Stimulated activated CD8-positive, alpha-beta memory T cell treated with anti-CD3 and anti-CD28 coated beads, Interleukin-12 subunit alpha, Interleukin-12 subunit beta, amount 100 ng/mL, for 24 hours (primary cell): Measurements from ENCODE around the gene USP48.
"Not testable (repeated sequence)": the region's sequence is repeated elsewhere in the genome, so short reads cannot be mapped to it uniquely, and the experiment has no call there.

Experiments
- DNase-seq: peaks from one replicate; pipeline ENCODE4 v3.0.0-alpha.2; 2020; ENCODE audit errors: extremely low read depth

Gene USP48

DNA sequence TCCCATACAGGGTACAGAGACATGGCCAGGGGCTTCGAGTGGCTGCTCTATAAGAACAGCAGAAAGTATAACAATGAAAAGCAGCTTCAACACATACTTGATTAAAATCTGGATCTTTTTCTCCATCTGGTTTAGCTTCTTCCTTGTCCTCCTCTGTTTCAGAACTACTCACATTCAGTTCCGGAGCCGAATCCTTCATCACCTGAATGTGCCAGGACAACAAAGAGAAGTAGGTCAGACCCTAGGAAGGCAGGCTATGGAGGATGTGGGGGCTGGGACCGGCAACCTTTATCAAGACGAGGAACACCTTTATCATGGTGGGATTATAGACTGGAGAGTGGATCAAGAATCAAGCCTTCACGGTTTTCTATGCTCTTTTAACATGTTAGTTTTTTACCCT is 81.5 kb downstream of the USP48 start:
- no peak for DNase-seq

DNA sequence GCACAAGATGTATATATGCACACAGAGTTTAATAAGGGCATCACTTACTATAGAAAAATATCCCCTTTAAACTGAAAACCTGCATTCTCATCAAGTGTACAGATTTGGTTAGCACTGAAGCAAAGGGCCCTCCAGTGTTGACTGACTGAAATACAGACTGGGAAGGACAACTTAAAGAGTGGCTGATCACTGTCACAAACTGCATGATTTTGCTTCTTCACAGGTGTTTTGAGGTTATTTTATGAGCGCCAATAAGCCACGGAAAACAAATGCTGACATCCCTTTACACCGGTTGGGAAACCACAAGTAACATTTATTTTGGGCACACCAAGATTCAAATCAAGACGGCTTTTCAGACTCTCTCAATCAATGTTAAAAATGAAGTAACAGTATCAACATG is 82.9 kb downstream of the USP48 start:
- no peak for DNase-seq

DNA sequence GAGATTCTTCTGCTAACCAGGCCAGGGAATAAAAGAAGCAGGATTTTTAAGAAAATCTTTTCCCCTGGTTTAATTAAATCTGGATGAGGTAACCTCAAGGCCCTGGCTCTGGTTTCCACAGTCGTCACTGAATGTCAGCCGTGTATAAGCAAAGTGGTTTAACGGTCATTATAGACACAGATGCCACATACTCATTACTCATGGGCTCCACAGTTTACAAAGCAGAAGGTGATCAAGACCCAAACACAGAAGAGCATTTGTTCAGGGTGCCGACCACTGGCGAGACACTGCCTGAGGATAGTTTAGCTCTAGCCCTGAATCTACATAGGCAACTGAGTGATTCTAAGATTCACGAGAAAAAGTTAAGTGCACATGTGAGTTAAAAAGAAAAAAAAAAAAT is 86.0 kb downstream of the USP48 start:
- DNase-seq, result no peak

DNA sequence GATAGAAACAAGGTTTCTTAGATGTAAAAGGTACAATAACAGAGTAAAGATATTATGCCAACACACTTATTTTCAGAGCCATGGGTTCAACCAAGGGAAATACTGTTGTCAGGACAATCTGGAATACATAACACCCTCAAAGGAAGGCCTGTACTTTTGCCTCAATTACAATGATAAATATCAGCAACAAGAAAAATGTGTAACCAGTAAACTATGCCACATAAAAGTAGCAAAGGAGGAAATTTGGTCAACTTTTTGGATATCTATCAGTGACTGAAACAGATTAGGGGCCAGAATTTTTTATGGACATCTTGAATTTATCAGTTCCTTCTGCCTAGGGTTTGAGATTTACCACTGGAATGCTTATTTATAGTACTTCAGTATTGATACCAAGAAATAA is 89.2 kb downstream of the USP48 start:
- DNase-seq, result no peak

DNA sequence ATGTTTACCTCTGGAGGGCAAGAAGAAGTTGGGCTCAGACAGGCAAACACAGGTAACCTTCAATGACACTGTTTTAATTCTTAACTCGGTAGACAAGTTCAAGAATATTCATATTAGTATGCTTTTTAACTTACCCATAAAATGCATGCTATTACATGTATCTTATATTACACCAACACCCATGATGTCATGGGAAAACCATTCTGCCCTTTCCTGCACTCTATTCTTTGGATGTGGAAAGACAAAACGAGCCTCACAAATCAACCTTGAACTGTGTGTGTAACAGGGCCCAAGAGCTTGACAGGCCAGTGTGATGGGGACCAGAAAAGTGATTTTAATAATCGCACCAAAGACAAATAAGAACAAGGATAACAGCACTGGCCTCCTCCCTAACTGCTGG is 91.2 kb downstream of the USP48 start:
- no peak for DNase-seq

DNA sequence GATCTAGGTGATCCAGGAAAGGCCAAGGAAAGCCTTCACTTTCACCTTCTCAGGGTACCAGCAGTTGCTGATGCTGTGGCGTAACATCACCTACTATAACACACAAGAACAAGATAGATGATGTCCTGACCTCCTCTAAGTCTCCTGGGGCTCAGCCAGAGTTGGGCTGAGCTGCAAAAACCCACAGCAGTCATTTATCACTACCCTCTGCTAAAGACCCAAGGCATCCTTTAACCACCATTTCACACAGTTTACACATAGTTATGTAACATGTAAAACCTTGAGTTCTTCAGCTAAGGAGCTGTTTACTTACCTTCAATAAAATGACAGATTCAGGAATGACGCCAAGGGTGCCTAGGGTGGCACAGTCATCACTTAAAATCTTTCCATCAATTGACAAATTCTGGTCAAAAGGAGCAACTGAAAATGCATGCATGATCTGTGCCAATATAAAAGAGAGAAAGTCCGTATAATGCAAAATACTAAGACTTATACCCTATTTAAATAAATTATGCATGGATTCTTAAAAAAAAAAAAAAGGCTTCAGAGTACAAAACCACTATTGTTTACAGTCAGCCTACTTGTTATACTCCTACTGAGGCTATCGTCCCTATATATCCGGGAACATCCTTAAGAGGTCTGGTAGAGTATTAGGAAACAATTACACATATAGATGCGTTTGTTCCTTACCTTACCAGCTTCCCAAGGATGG is 93.1 kb downstream of the USP48 start:
- no peak for DNase-seq

DNA sequence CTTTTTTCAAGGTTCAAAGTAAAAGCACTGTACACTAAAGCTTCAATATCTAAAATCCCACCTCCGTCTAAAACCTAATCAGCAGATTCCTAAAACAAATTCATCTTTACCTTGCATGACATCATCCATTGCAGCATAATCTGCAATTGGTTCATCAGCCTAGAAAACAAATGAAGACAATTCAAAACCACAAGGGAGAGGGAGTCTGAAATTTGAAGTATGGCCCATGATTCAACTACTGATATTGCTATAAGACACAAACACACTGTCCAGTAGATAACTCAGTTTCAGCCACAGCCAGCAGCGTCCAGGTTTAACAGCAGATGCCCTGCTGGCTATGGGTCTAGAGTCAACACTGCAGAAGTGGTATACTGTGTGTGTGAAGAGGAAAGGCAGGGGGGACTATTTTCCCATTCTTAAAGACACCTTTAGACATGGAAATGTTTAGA is 95.8 kb downstream of the USP48 start:
- no peak for DNase-seq

DNA sequence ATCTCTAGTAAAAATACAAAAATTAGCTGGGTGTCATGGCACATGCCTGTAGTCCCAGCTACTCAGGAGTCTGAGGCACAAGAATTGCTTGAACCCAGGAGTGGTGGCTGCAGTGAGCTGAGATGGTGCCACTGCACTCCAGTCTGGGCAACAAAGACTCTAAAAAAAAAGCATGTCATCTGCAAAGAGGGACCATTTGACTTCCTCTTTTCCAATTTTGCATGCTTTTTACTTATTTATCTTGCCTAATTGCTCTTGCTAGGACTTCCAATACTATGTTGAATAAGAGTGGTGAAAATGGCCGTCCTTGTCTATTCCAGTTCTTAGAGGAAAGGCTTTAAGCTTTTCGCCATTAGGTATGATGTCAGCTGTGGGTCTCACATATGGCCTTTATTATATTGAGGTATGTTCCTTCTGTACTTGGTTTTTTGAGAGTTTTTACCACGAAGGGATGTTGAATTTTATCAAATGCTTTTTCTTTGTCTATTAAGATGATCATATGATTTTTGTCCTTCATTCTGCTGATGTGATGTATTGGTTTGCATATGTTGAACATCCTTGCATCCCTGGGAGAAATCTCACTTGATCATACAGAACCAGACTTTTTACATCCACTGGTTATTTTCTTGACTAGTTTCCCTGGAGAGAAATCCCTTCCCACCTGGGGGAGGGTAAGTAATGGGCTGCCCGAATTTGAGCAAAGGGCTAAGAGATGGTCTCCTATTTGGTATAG is 96.8 kb downstream of the USP48 start:
- no peak for DNase-seq

DNA sequence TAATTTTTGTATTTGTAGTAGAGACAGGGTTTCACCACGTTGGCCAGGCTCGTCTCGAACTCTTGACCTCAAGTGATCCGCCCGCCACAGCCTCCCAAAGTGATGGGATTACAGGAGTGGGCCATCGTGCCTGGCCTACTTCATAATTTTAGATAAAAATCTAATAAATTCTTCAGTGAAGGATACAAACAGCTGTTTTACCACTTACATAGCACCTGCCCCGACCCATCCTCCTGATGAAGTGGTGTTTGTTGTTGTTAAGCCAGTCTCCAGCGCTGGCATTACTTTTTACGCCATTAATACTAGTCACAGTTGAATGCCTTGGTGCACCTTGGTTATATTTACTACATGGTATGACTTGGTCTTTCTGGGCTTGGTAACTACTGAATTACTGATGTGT is 101.5 kb downstream of the USP48 start:
- no peak for DNase-seq

DNA sequence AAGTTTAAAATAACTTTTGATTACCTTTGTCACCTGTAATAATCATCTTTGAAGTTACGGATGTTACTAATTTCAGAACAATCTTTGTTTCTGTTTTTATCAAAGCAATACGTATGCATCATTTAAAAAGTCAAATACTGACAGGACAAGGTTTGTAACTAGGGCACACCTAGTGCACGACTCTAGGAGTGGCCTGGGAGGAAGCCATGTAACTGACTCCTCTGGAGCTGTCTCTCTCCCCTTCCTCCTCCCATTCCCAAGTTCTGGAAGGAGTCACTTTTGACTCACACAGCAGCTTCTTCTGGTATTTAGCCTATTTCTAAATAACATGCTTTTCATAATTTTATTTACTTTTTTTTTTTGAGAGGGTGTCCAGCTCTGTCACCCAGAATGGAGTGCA is 102.0 kb downstream of the USP48 start:
- DNase-seq, result no peak

DNA sequence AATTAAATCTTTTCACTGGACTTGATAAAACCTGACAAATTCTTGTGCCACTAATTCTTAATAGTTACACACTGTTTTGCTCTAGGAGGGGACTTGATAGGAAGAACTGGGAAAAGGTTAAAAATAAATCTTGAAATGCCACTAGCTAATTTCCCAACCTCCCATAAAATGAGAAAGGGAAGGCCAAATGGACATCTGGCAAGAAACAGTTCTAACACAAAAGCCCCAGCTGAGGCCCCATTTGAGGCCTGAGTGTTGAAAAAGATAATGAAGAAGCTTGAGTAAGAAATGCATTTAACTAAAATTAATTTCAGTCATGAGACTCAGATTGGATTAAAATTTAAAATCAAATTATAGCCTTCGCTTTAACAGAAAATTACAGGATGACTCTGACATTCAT is 102.6 kb downstream of the USP48 start:
- no peak for DNase-seq

DNA sequence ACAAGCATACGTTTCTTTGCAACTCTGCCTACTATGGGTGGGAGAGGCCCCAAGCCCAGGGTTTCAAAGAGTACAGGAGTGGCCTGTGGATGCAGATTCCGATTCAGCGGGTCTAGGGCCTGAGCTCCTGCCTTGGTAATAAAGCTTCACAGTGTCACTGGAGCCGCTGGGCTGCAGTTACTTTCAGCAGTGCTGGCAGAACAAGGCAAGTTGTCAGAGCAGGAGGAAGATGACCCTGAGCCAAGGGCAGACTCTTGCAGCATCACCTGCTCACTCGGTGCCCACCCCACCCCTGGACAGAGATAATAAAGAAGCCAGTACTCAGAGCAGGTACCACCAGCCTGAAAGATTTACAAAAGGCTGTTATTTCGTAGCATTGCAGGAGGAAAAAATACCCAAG is 105.8 kb downstream of the USP48 start:
- DNase-seq, result no peak

DNA sequence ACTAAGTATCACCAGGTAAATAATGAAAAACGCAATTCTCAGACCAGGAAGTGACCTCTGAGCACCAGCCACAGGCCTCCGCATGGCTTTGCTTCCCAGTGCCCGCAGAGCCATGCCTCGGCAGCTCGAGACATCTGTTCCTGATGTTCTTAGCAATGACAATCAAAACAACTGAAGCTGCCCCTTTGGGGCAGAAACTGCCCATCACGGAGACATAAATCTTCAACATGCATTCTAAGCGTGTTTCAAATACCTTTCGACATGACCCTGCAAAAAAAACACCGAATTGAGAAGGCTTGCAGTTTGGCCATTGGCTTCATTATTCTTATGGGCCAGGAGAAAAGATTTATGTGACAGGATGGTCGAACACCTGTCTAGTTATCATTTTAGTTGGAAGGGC is 108.0 kb downstream of the USP48 start:
- no peak for DNase-seq

DNA sequence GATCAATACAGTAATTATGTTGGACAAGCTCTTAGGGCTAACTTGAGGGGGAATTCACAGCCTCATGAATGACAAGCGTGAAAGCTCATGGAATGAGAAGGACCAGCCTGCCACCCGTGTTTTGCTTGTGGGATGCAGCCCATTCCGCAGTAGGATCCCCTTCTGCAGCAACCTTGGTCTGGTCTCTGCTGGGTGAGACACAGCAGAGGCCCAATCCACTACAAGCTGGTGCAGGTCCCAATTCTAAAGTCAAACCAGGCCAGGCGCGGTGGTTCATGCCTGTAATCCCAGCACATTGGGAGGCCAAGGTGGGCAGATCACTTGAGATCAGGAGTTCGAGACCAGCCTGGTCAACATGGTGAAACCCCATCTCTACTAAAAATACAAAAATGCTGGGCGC is 109.1 kb downstream of the USP48 start:
- not testable (repeated sequence) for DNase-seq

DNA sequence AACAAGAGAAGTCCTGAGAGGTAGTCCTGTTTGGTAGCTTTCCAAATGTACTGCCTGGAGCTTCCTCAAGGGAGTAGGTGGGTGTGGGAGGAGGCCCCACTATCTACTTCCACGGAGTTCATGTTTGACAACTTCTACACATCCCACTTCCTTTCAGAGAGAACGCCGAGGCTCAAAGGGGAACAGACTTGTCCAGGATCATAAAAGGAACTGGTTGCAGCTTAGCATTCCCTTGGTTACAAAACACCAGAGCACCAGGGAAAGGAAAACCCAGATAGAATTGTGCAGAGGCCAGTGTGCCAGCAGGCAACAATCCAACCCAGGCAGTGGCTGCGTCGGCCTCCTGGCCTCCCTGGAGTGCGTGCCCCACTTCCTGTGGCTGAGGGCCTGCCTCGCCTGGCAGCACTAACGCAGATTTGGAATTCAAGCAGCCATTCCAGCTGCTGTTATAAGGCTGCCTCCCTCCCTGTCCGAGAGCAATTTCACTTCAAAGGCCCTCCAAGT is 109.6 kb downstream of the USP48 start:
- no peak for DNase-seq

DNA sequence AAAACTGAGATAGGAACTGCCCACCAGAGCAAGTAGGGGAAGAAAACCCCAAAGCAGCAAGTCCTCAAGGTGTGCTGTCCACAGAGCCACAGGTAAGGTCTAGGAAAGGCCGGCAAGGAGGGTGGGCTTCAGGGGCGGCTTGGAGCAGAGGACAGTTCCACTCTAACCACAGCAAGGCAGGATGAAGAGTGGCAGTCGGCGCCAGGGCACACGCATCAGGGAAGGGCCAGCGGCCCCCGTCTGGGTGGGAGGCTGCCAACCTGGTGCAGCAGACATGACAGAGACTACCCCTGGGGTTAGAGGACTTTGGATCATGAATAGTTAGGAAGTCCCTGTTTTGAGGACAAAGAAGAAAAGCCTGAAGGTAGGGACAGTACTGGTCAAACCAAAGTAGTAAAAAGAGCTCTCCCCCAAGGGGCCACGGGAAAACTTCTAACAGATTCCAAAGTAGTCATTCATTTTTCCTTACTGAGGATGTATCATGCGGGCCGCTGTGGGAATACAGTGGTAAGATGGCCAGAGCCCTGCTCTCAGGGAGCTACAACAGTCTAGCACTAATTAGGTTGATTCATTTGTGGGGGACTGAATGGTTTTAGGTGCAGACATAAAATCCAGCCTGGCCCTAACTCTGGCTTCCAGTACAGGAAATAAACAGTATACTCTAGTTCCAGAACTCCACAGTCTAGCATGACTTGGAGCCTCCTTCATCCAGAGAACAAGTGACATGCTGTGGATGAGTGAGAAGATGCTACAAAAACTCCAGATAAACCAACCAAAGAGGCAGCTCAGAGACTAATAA is 110.3 kb downstream of the USP48 start:
- no peak for DNase-seq

DNA sequence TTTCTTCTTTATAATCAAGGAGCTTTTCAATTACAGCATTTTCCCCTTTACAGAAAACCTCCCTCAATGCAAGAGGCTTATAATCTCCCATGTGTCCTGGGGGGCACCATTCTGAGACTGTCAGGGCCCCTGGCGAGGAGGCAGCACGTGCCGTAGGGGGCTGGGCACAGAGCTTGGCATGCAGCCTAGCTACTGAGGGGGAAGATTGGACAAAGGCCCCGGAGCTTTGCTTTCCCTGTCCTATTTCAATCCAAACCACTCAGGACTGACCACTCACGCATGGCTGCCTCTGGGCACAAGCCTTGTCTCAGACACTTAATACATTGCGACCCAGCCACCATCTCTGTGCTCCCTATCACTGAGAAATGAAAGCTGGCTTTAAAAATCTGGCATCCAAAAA is 111.0 kb downstream of the USP48 start:
- no peak for DNase-seq

DNA sequence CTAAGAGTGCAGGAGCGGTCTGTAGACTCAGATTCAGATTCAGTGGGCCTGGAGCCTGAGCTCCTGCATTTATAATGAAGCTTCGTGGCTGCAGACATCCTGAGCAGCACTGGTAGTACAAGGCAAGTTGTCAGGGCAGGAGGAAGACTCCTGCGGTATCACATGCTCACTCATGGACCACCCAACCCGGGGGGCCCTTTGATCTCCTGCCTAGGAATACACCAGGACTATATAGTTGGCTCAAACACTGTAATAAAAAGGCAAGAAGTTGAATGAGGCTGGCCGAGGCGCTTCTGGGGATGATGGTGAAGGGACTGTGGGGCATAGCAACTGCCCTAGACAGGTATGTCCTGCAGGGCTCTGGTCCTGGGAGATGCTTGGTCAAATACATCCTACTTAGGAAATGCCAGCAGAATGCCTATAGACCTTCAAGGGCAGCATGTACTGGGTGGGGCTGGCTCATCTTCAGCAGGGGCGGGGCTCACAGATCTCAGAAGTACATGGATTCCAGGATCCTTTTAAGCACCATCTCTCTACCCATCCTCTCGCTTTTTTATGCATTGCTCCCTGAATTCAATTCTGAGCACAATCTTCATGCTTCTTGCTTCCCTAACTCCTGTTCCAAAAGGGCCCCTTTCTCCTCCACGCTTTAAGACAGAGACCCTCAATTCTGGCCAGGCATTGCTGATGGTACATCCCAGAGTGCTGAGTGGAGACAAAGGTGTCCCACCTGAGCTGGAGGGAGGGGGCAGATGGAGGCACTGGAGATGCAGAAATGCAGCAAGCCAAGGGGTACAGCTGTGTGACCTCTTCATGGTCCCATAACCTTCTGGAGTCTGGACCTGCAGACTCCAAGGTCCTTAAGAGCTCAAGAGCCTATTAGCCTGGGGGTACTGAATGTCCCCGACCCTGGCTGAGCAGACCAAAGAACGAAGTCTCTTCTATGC is 111.7 kb downstream of the USP48 start:
- DNase-seq, result no peak

DNA sequence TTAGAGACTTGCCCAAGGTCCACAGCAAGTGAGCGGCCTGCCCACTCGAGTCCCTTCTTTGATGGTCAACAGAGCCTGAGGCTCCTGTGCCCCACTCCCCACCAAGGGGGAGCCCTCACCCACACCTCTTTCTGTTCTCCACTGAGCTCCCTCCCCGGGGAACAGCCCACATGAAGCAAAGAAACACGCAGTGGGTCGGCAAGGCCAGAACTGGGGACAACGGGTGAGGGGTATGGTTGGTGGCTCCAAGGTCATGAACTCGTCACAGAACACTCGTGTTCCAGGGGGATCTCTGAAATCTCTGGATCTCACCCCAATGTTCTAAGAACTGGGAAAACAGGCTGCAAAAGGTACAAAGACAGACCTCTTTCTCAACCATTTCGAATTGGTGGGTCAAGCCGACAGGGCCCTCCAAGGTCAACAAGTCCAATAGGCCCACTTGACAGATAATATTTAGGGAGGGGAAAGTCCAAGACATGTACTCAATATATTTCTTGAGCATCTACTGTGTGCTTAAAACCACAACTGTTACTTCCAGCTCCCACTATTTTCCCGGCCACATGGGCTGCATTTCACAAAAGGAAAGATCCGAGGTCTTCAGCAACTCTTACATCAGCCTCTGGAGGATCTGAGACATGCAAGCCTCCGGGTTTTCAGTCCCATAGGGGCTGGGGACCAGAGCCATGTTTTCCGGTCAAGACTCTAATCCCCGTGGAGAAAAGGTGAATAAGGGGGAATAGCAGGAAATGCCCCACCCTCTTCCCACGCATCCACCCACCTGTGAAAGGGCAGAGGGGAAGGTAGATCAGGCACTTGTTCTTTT is 112.7 kb downstream of the USP48 start:
- DNase-seq, result no peak

DNA sequence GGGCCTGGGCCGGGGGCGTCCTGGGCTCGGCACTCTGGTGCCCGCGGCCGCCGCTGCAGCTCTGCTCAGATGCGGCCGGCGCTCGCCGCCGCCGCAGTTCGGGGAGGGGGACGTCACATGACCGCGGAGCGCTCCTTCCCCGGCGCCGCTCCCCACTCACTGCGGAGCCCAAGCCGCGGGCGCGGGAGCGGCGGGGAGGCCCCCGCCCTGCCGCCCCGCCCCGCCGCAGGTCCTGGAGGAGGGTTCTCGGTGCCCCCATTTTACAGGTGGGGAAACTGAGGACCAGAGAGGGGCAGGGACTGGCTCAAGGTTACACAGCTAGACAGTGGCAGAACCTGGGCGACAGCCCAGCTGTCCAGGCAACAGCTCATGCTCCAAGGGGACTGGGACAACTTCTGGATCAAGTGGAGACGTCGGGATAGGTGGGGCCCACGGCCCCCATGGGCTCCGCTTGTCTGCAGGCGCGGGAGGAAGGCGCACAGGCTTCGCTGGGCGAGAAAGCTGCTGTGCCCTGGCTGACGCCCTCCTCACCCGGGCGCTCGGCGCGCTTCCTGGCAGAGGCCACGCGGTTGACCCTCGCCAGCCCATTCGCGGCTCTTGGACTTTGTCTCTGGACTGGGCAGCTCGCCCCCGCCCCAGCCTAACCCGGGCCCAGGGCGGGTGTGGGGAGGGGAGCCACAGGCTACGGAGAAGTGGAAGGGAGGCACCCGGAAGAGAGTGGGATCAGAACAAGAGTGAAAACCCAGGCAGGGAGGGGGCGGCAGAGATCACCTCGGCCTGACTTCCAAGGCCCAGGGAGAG is 113.5 kb downstream of the USP48 start, which contains the start of gene RAP1GAP:
Gene RAP1GAP, minus strand, starts transcription at position 100 of the 801 bp plus-strand sequence. CDS start 49,325 bp downstream, outside the sequence.
- no peak for DNase-seq
